ENCODE data around the gene MRPS31.

Gene MRPS31

DNA sequence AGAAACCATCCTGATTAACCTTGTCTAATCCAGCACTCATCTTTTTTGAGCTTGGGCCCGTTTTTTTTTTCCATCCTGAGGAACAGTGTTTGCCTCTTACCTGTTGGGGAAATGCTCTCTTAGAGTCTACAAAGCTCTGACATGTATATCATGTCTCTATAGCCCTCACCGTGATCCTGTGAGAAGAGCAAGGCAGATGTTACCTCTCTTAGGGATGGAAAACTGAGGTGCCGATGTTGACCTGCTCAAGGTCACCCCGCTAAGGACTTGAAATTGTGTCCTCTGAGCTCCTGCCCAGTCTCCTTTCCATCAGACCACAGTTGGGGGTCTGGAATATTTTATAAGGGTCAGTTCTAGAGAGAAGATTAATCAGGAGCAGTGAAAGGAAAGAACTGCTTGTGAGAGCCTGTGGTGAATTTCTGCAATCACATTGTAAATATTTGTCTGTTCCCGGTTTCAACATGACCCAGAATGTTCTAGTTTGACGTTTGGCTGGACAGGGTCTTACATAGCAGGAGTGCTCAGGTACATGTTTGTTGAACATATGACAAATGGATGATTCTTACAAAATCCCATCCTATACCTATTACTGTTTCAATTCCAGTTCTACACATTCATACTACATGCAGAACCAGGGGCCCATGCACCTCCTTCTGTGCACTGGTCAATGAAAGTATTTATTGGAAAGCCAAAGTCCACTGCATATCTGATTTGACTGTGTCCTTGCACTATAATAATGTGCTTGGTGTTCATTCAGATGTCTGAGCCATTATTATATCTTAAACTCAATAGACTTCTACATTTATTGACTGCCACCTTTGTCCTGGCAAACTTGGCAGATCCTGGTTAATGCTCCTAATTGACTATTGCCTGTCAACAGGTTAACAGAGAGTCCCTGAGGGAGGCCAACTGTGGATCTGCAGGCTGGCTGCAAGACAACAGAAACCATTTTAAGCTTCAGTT is 30.5 kb upstream of the MRPS31 start:
- DNase-seq (ENCODE audit: extremely low read depth, insufficient read length) = no peak
- H3K27me3 ChIP-seq (replicated peaks; ENCODE audit: control insufficient read depth, insufficient read depth, low read length) = no peaks in the 10 kb centered on the region
- TF ChIP-seq, protein P1, sequence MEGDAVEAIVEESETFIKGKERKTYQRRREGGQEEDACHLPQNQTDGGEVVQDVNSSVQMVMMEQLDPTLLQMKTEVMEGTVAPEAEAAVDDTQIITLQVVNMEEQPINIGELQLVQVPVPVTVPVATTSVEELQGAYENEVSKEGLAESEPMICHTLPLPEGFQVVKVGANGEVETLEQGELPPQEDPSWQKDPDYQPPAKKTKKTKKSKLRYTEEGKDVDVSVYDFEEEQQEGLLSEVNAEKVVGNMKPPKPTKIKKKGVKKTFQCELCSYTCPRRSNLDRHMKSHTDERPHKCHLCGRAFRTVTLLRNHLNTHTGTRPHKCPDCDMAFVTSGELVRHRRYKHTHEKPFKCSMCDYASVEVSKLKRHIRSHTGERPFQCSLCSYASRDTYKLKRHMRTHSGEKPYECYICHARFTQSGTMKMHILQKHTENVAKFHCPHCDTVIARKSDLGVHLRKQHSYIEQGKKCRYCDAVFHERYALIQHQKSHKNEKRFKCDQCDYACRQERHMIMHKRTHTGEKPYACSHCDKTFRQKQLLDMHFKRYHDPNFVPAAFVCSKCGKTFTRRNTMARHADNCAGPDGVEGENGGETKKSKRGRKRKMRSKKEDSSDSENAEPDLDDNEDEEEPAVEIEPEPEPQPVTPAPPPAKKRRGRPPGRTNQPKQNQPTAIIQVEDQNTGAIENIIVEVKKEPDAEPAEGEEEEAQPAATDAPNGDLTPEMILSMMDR (IDR thresholded peaks at IDR 0.05; ENCODE audit: insufficient read depth, low read length, poor library complexity, severe bottlenecking) = no peak
- peaks cover 12% of the 10 kb centered on the region for H3K36me3 ChIP-seq (ENCODE audit: control insufficient read depth, insufficient read depth, low read length)
- H3K4me3 ChIP-seq (replicated peaks; ENCODE audit: low read depth, low read length) = no peak overlapping the region

DNA sequence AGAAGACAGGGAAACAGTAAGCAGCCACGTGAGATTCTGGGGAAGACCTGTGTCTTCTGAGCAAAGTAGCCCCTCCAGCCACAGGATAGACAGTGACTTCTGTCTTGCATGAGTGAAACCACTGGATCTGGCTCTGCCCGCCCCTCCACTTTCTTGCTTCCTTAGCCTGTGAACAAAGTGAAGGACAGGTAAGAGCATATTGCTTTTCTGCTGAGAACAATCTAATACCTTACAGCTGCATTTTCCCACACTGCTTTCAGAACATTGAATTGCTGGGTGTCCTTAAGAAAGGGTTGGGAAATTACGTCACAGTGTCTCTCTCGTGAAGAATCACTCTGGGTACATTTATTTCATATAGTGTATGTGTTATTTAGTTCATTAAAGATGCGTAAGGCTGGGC is 29.6 kb upstream of the MRPS31 start:
- Histone ChIP-seq H3K36me3 (ENCODE audit: control insufficient read depth, insufficient read depth, low read length) (peaks cover 12% of the 10 kb centered on the region), H3K27me3 (replicated peaks; ENCODE audit: control insufficient read depth, insufficient read depth, low read length) (no peaks in the 10 kb centered on the region), H3K4me3 (replicated peaks; ENCODE audit: low read depth, low read length) (no peak overlapping the region)
- no peak for DNase-seq (ENCODE audit: extremely low read depth, insufficient read length)
- TF ChIP-seq, protein P1 (IDR thresholded peaks at IDR 0.05; ENCODE audit: insufficient read depth, low read length, poor library complexity, severe bottlenecking) = no peak

GRCh38 chr13:40799508-40799907 is 28.5 kb upstream of the MRPS31 start:
- H3K4me3 ChIP-seq (replicated peaks; ENCODE audit: low read depth, low read length) = no peak overlapping the region
- no peaks in the 10 kb centered on the region for H3K27me3 ChIP-seq (replicated peaks; ENCODE audit: control insufficient read depth, insufficient read depth, low read length)
- TF ChIP-seq, protein P1 (IDR thresholded peaks at IDR 0.05; ENCODE audit: insufficient read depth, low read length, poor library complexity, severe bottlenecking) = no peak
- H3K36me3 ChIP-seq (ENCODE audit: control insufficient read depth, insufficient read depth, low read length) = peaks cover 16% of the 10 kb centered on the region
- no peak for DNase-seq (ENCODE audit: extremely low read depth, insufficient read length)

DNA sequence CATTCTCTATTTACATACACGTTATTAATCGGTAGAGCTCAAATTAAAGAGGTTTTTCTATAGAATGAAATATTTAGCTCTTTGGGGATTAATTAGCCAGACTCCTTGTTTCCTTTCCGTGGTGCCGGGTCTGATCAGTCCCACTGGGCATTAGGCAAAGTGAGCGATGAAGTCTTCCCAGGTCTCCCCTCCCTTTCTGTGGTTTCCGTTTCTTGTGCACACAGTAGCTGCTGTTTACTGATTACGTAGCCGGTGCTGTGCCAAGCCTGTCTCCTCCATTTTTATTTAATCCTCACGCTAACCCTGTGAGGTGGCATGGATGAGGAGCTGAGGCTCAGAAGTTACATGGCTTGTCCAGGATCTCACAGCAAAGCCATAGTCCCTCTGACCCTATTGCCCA is 27.4 kb upstream of the MRPS31 start:
- DNase-seq (ENCODE audit: extremely low read depth, insufficient read length) = no peak
- Histone ChIP-seq H3K27me3 (replicated peaks; ENCODE audit: control insufficient read depth, insufficient read depth, low read length) (no peaks in the 10 kb centered on the region), H3K36me3 (ENCODE audit: control insufficient read depth, insufficient read depth, low read length) (peaks cover 16% of the 10 kb centered on the region), H3K4me3 (replicated peaks; ENCODE audit: low read depth, low read length) (no peak overlapping the region)
- TF ChIP-seq, protein P1 (IDR thresholded peaks at IDR 0.05; ENCODE audit: insufficient read depth, low read length, poor library complexity, severe bottlenecking) = no peak

DNA sequence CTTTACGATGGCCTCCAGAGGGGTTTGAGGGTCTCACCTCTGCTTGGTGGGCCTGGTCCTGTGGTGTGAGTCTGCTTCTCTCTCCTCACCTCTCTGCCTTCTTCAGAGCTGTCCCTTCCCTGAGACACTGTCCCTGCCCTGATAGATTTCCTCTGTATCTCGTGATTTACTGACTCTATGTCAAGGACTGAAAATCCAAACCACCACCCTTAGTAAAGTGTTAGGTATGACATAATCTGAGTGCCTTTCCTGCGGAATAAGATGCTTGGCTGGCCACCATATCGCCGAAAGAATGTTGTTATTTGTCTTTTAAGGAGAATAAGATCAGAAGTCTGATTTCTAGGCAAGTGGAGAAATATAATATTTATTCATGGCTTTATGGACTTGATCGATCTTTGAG is 25.7 kb upstream of the MRPS31 start:
- Histone ChIP-seq H3K36me3 (ENCODE audit: control insufficient read depth, insufficient read depth, low read length) (peaks cover 16% of the 10 kb centered on the region), H3K27me3 (replicated peaks; ENCODE audit: control insufficient read depth, insufficient read depth, low read length) (no peaks in the 10 kb centered on the region), H3K4me3 (replicated peaks; ENCODE audit: low read depth, low read length) (no peak overlapping the region)
- DNase-seq (ENCODE audit: extremely low read depth, insufficient read length) = no peak
- TF ChIP-seq, protein P1 (IDR thresholded peaks at IDR 0.05; ENCODE audit: insufficient read depth, low read length, poor library complexity, severe bottlenecking) = no peak
